HFF-Myc (cell line): Measurements from ENCODE around the gene FKBP5.
"Not testable (repeated sequence)": the region's sequence is repeated elsewhere in the genome, so short reads cannot be mapped to it uniquely, and the experiment has no call there.

Experiments
- DNase-seq: peaks from one replicate; pipeline ENCODE4 v3.0.0-alpha.2; 2011; ENCODE audit warnings: low read depth; ENCODE audit errors: extremely low read depth
- H3K4me3 ChIP-seq: replicated peaks from 2 replicates; pipeline ENCODE4 v1.5.1; 2011; ENCODE audit warnings: low read depth, mild to moderate bottlenecking, control low read depth, low read length
- TF ChIP-seq, protein P1 (sequence below): IDR thresholded peaks from 2 replicates; pipeline ENCODE4 v1.5.1; 2012; ENCODE audit warnings: mild to moderate bottlenecking, low read depth, low read length, control low read depth; ENCODE audit errors: missing control alignments

Gene FKBP5

GRCh38 chr6:35550437-35550836 is 138.3 kb downstream of the FKBP5 start:
- TF ChIP-seq, protein P1, sequence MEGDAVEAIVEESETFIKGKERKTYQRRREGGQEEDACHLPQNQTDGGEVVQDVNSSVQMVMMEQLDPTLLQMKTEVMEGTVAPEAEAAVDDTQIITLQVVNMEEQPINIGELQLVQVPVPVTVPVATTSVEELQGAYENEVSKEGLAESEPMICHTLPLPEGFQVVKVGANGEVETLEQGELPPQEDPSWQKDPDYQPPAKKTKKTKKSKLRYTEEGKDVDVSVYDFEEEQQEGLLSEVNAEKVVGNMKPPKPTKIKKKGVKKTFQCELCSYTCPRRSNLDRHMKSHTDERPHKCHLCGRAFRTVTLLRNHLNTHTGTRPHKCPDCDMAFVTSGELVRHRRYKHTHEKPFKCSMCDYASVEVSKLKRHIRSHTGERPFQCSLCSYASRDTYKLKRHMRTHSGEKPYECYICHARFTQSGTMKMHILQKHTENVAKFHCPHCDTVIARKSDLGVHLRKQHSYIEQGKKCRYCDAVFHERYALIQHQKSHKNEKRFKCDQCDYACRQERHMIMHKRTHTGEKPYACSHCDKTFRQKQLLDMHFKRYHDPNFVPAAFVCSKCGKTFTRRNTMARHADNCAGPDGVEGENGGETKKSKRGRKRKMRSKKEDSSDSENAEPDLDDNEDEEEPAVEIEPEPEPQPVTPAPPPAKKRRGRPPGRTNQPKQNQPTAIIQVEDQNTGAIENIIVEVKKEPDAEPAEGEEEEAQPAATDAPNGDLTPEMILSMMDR = no peak
- DNase-seq = no peak
- no peak overlapping the region for H3K4me3 ChIP-seq

DNA sequence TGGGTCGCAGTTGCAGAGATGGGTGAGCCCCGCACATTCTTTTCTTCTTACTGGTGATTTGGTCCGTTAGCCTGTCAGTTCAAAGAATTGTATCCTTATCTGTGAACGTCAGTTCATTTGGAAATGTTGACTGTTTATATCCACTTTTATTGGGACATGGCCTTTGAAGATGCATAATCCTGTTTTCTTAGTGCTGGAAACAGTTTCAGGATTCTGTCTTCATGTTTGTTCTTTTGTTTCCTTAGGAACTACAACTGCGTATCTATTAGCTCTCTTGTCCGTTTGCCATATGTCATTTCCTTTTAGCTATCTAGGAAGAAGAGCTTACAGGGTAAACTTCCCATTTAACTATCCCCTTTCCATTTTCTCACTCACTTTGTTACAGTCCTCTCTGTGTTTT is 141.0 kb downstream of the FKBP5 start:
- H3K4me3 ChIP-seq = no peak overlapping the region
- DNase-seq = no peak
- TF ChIP-seq, protein P1 = no peak

GRCh38 chr6:35544769-35545361 is 143.8 kb downstream of the FKBP5 start:
- H3K4me3 ChIP-seq = no peak overlapping the region
- TF ChIP-seq, protein P1 = no peak
- no peak for DNase-seq

DNA sequence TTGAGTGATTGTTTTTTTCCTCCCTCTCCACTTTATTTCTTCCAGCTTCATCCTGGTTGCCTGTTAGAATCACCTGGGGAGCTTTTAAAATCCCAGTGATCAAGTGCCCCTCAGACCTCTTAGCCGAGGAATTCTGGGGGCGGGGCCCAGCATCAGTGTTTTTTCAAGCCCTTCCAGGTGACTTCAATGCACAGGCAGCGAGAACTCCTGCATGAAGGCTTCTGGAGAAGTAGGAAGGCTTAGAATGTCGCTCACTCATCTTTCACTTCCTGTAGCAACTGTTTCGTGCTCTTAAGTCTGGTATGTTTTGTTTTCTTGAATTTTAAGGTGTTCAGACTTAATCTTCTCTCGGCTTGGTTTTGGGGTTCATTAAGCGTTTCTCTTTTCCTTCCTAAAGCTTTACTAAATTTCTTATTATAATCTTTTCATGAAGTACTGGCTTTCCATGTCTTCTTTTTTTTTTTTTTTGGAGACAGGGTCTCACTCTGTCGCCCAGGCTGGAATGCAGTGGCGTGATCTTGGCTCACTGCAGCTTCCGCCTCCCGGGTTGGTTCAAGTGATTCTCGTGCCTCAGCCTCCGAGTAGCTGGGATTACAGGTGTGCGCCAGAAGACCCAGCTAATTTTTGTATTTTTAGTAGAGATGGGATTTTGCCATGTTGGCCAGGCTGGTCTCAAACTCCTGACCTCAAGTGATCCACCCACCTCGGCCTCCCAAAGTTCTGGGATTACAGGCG is 145.1 kb downstream of the FKBP5 start:
- TF ChIP-seq, protein P1 = no peak
- no peak for DNase-seq
- no peak overlapping the region for H3K4me3 ChIP-seq

GRCh38 chr6:35541836-35542235 is 146.9 kb downstream of the FKBP5 start:
- H3K4me3 ChIP-seq = no peak overlapping the region
- TF ChIP-seq, protein P1 = no peak
- no peak for DNase-seq

DNA sequence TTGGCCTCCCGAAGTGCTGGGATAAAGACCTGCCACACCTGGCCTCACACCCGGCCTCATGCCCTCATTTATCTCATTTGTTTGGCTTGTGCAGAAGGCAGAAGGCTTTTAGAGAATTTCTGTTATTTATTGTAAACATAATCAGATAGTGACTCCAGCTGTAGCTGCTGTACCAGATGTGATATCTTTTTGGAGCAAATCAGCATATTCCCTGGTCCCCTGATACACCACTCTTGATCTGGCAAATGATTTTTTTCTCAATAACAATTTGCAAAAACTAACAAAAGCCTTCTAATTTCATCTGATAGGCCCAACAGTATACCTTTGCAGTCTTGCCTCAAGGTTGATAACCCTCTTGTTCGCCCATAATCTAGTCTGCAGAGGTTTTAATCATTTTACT is 149.5 kb downstream of the FKBP5 start:
- TF ChIP-seq, protein P1 = no peak
- H3K4me3 ChIP-seq = no peak overlapping the region
- DNase-seq = no peak

GRCh38 chr6:35535847-35536246 is 152.9 kb downstream of the FKBP5 start:
- not testable (repeated sequence) for DNase-seq, H3K4me3 ChIP-seq
